HG03135 (cell line): Measurements from ENCODE around the gene WNK1.

ENCODE experiments used
- ATAC-seq: cut with Tn5 transposase; IDR thresholded peaks from one replicate; pipeline ENCODE4 v1.9.1; 2021; ENCODE audit warnings: mild to moderate bottlenecking, moderate library complexity; ENCODE audit not compliant: unreplicated experiment

WNK1 gene

GRCh38 chr12:851343-851742, 99.0 kb downstream of the WNK1 start:
- ATAC-seq: no peak

- no peak for ATAC-seq
These were observed 99.5 kb downstream of the WNK1 start for GRCh38 chr12:851913-852312.

- ATAC-seq: no peak
These were observed 100.5 kb downstream of the WNK1 start for GRCh38 chr12:852864-853263.

- no peak for ATAC-seq
These were observed 105.2 kb downstream of the WNK1 start for GRCh38 chr12:857611-858010.

GRCh38 chr12:862303-862911, 110.0 kb downstream of the WNK1 start:
- no peak for ATAC-seq

GRCh38 chr12:863285-863684, 110.9 kb downstream of the WNK1 start:
- ATAC-seq: no peak

- ATAC-seq: no peak
These were observed 113.2 kb downstream of the WNK1 start for GRCh38 chr12:865614-866013.

GRCh38 chr12:867905-868304, 115.5 kb downstream of the WNK1 start:
- no peak for ATAC-seq

- no peak for ATAC-seq
These were observed 116.3 kb downstream of the WNK1 start for GRCh38 chr12:868722-869121.

GRCh38 chr12:870378-870777, 118.0 kb downstream of the WNK1 start:
- no peak for ATAC-seq

- no peak for ATAC-seq
These were observed 121.6 kb downstream of the WNK1 start for GRCh38 chr12:873954-874353.

GRCh38 chr12:879641-880040, 127.3 kb downstream of the WNK1 start:
- ATAC-seq: no peak

- ATAC-seq: no peak
These were observed 128.3 kb downstream of the WNK1 start for GRCh38 chr12:880656-881055.

GRCh38 chr12:884746-885414, 132.5 kb downstream of the WNK1 start:
- no peak for ATAC-seq

GRCh38 chr12:885701-886100, 133.3 kb downstream of the WNK1 start:
- no peak for ATAC-seq

GRCh38 chr12:886206-886605, 133.8 kb downstream of the WNK1 start:
- ATAC-seq: no peak

- no peak for ATAC-seq
These were observed 141.8 kb downstream of the WNK1 start for GRCh38 chr12:894226-894625.

GRCh38 chr12:896031-896430, 143.7 kb downstream of the WNK1 start:
- no peak for ATAC-seq

- ATAC-seq: no peak
These were observed 145.0 kb downstream of the WNK1 start for GRCh38 chr12:897386-897785.

GRCh38 chr12:902581-902980, 150.2 kb downstream of the WNK1 start:
- ATAC-seq: no peak

- no peak for ATAC-seq
These were observed 150.7 kb downstream of the WNK1 start for GRCh38 chr12:903055-903454.

GRCh38 chr12:904010-904414, 151.6 kb downstream of the WNK1 start:
- ATAC-seq: no peak
